Suppressor macrophage treated with lipopolysaccharide for 4 hours (primary cell): Measurements from ENCODE around the gene TSPYL1.

ENCODE experiments used
- DNase-seq: peaks from one replicate; pipeline ENCODE4 v3.0.0-alpha.2; 2020

TSPYL1 gene

DNA sequence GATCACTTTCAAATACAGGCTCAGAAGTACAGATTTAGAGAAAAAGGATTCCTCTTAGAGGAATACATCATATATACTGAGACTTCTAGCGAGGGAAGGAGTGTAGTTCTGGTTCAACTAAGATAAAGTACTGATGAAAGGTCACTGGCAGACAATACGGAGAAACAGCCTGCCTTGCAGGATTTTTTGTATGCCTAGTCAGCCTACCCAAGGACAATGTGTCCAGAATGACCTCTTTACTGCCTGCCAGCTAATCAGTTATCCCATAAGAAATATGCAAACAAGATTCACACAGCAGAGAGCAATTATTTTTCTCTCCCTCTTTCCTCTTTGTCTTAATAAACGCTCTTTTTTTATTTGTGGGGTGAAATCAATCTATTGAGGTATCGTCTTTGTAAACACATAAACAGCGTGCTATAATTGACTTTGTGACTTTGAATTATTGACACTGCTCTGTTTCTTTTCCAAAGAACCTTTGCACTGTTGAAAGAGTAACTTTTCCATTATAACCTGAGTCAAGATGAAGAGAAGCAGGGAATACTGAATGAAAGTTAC is 24.4 kb downstream of the TSPYL1 start:
- DNase-seq: no peak

- DNase-seq: no peak
Measured at GRCh38 chr6:116254297-116255056, 25.3 kb downstream of the TSPYL1 start.

- DNase-seq: peak; percentile 96
Measured at GRCh38 chr6:116253505-116254296, 26.0 kb downstream of the TSPYL1 start, which contains the start of gene TSPYL4. TSPYL4 (minus strand) TSS chr6:116254075; CDS start chr6:116254008, 67 bp downstream.

DNA sequence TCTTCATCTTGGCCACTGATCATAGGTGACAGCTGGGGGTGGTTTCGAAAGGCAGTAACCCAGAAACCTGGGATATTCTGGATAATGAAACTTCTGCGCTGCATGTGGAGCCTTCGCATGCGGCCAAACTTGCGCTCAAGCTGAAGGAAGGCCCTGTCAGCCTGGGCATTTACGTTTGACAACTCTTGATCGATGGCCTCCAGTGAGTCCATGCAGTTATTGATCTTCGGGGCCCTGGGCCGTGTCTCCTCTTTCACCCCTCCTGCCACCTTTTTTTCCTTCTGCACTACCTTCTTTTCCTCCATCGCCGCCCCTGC is 26.6 kb downstream of the TSPYL1 start:
- no peak for DNase-seq

- DNase-seq: peak; percentile 35
Measured at GRCh38 chr6:116251568-116252384, 28.0 kb downstream of the TSPYL1 start.

DNA sequence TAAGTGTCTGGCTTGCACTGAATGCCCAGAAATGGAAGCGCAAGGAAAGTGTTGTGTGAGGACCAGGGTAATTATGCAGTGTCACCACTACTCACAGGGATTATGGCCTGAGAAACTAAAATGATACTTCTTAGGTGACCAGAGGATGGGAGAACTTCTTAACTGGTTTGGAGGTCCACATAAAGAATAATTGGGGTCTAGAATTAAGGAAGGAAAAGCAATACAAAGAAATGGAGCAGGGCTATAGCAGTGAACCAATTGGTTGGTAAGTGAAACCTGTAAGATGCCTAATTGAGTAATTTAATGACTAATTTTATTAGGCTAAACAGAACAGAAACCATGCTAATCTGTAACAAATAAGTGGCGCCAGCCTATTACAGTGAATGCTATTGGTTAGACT is 31.2 kb downstream of the TSPYL1 start:
- no peak for DNase-seq

DNA sequence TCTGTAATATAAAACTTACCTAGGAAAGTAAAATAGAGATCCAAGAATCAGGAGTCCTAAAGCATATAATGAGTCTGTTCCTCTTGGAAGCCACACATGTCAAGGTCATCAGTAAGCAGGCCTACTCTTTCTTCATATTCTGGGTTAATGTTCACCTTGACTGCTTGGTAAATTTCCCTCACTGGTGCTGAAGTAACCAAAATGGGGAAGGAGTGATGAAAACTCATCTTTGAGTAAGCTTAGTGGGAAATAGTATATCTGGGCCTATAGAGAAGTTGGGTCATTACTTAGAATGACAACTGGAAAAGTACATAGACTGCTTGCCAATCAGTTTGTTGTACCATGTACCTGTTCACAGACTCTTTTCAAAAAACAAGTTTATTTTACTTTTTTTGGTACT is 32.4 kb downstream of the TSPYL1 start:
- DNase-seq: no peak

DNA sequence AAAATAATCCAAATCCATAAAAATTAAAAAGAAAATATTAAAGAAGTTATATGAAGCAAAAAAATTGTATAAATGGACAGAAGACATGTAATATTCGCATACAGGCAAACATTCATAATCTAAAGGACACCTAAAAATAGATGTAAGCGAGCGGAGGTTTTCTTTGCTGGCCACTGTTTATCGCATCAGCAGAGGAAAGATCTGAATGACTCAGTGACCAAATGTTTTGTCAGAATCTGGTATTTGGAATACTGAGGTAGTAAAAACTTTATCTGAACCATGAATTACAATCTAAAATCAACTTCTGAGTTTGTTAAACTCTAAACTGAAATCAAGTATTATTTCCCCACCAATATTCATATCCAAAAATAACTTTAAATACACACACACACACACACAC is 33.6 kb downstream of the TSPYL1 start:
- DNase-seq: no peak

DNA sequence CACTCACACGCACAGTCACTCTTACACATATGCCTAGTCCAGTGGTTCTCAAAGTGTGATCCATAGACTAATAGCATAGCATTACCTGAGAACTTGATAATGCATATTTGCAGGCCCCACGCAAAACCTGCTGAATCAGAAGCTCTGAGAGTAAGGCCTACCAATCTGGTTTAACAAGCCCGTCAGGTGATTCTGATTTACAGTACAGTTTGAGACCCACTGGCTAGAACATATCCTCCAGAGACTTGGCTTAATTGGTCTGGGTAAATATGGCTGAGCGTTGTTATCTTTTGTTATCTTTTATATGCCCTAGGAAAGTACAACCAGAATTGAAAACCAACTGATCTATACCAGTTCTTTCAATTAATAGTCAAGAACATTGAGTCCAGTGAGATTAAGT is 35.4 kb downstream of the TSPYL1 start:
- no peak for DNase-seq

DNA sequence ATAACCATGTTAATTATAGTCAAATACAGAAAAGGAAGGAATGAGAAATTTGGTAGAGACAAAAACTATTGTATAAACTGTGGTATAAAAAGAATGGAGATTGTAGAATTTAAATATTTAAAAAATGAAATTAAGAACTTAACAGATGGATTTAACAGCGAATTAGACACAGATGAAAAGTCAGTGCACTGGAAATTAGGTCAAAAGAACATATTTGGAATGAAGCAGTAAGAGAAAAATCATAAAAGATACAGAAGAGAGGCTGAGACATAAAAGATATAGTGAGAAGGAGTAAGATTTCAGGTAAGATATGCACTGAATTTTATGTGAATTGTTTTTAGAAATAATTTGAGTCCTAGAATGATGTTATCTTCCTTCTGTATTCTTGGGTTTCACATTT is 39.9 kb downstream of the TSPYL1 start:
- no peak for DNase-seq

- no peak for DNase-seq
Measured at GRCh38 chr6:116239256-116239655, 40.5 kb downstream of the TSPYL1 start.

GRCh38 chr6:116238083-116238482 is 41.6 kb downstream of the TSPYL1 start:
- DNase-seq: no peak

- DNase-seq: no peak
Measured at GRCh38 chr6:116234689-116235088, 45.0 kb downstream of the TSPYL1 start.

DNA sequence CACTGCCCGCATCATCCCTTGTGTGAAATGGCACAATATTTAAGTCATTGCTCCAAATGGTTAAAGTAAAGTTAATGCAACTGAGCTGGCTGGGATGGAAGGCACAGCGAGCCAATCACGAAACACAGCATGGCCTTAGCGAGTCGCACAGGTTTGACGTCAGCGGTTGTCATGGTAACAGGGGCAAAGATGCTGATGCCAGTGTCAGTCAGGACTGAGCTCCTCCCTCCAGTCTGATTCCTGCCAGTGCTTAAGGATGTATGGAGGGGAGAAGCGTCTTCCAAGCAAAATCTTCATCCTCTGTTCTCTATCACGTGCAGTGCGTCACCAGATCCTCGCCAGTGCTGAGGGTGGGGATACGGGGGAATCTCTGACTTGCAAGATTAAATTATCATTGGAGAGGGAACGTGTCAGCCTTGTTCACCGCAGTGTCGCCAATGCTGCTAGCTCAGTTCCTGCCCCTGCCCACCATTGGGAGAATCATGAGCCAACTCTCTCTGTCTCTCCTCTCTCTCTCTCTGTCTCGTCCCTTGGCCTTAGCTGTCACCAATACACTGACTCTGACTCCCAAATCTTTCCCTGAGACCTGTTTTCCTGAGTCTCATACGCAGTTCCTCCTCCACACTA is 50.3 kb downstream of the TSPYL1 start:
- no peak for DNase-seq
